GM12864 (cell line): ENCODE measurements around the gene TMEM144.
"Not testable (repeated sequence)": the region's sequence is repeated elsewhere in the genome, so short reads cannot be mapped to it uniquely, and the experiment has no call there.

Experiments
- DNase-seq: peaks from one replicate; pipeline ENCODE4 v3.0.0-alpha.2; 2011; ENCODE audit warnings: low read depth
- H3K4me3 ChIP-seq: 2 replicates; pipeline ENCODE4 v1.5.1; 2011; ENCODE audit warnings: mild to moderate bottlenecking, low read depth, low read length, control low read depth
- CTCF ChIP-seq: IDR thresholded peaks from 2 replicates; pipeline ENCODE4 v1.5.1; 2011; ENCODE audit warnings: low read depth, mild to moderate bottlenecking, moderate library complexity, low read length, control low read depth, inconsistent platforms; ENCODE audit errors: missing control alignments

TMEM144 gene

GRCh38 chr4:158254292-158254691, 44.0 kb downstream of the TMEM144 start:
- no peak for TF ChIP-seq CTCF
- no peak overlapping the region for H3K4me3 ChIP-seq
- DNase-seq = no peak

- no peak for DNase-seq
- TF ChIP-seq CTCF = peak; percentile 62
- H3K4me3 ChIP-seq = no peak overlapping the region
These were observed 45.5 kb downstream of the TMEM144 start for GRCh38 chr4:158255727-158256324.

GRCh38 chr4:158259955-158260575, 49.8 kb downstream of the TMEM144 start:
- no peak for DNase-seq
- no peak overlapping the region for H3K4me3 ChIP-seq
- TF ChIP-seq CTCF = no peak

- no peak overlapping the region for H3K4me3 ChIP-seq
- TF ChIP-seq CTCF = no peak
These were observed 51.2 kb downstream of the TMEM144 start for GRCh38 chr4:158261480-158261879.

GRCh38 chr4:158268553-158268952, 58.3 kb downstream of the TMEM144 start:
- no peak for DNase-seq
- H3K4me3 ChIP-seq = no peak overlapping the region
- TF ChIP-seq CTCF = no peak

More at GRCh38 chr4:158261480-158261879, 51.2 kb downstream of the TMEM144 start:
- no peak for DNase-seq

GRCh38 chr4:158274636-158275035, 64.3 kb downstream of the TMEM144 start:
- TF ChIP-seq CTCF = no peak
- no peak overlapping the region for H3K4me3 ChIP-seq
- DNase-seq = no peak

GRCh38 chr4:158277558-158277957, 67.3 kb downstream of the TMEM144 start:
- DNase-seq = no peak
- no peak overlapping the region for H3K4me3 ChIP-seq
- no peak for TF ChIP-seq CTCF

GRCh38 chr4:158279052-158279451, 68.8 kb downstream of the TMEM144 start:
- H3K4me3 ChIP-seq, DNase-seq: not testable (repeated sequence)
